ENCODE results near the gene CC2D2A. TPM values are rescaled to one million over a fixed set of nuclear protein-coding genes. Genes with fewer than 3 reads are reported as not detected.
A peak's percentile ranks its signal among the peaks of the same experiment; 100 is the strongest.

CC2D2A gene
- total RNA-seq: 10 to 100 TPM; 10.7 to 22.9 (median 14.9) TPM

DNA sequence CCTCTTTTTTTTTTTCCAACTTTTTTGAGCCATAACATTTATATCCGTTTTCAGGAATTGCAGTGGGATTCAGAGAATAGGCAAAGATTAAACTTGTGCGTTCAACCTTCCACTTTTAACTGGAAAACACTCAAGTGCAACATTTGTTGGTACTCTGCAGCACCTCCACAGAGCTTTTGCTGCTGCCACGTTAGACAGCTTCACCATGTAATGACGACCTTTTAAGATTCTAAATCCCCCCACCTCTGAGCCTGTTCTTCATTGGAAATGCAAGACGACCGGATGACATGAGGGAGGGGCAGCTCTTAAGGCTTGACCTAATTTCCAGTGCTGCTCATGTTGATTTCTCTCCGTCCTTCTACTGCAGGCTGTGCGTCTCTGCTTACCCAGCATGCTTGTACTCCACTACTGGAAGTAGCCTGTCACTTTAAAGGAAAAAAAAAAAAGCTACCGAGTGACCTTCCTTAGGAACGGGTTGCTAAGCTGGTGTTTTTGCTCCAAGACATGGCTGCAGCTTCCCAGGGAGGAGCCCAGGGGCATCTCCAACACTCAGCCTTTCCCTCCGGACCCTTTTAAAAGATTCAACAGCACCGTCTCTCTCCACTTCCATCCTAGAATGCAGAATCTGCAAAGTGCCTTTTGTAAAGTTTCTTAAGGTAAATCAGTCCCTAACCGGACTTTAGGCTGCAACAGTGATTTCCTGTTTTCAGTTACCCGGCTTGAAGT is at the start of gene CC2D2A:
CC2D2A (plus strand) TSS at position 481 of the 726 bp plus-strand sequence. CDS start 6,051 bp downstream, outside the sequence.
- intact Hi-C loops (cut with DNase I; ENCODE audit: low total_unique reads): no loop called here
- H3K4me3 ChIP-seq: peak within 1 kb of the TSS; percentile 51 to 66 (median 55)
- no peaks in the 10 kb centered on the region for H3K4me1 ChIP-seq
- H3K9me3 ChIP-seq: no peaks in the 10 kb centered on the region
- H3K36me3 ChIP-seq: no peaks in the 10 kb centered on the region
- no peak for DNase-seq (ENCODE audit: low spot score in 2 of 2)
- peak within 1 kb of the TSS; percentile 20 to 38 for H3K27ac ChIP-seq
- no peaks in the 10 kb centered on the region for H3K27me3 ChIP-seq
- TF ChIP-seq, protein P1, sequence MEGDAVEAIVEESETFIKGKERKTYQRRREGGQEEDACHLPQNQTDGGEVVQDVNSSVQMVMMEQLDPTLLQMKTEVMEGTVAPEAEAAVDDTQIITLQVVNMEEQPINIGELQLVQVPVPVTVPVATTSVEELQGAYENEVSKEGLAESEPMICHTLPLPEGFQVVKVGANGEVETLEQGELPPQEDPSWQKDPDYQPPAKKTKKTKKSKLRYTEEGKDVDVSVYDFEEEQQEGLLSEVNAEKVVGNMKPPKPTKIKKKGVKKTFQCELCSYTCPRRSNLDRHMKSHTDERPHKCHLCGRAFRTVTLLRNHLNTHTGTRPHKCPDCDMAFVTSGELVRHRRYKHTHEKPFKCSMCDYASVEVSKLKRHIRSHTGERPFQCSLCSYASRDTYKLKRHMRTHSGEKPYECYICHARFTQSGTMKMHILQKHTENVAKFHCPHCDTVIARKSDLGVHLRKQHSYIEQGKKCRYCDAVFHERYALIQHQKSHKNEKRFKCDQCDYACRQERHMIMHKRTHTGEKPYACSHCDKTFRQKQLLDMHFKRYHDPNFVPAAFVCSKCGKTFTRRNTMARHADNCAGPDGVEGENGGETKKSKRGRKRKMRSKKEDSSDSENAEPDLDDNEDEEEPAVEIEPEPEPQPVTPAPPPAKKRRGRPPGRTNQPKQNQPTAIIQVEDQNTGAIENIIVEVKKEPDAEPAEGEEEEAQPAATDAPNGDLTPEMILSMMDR (IDR thresholded peaks at IDR 0.05): no peak
- TF ChIP-seq POLR2AphosphoS5 (IDR thresholded peaks at IDR 0.05): no peak
- TF ChIP-seq POLR2A (IDR thresholded peaks at IDR 0.05): no peak

DNA sequence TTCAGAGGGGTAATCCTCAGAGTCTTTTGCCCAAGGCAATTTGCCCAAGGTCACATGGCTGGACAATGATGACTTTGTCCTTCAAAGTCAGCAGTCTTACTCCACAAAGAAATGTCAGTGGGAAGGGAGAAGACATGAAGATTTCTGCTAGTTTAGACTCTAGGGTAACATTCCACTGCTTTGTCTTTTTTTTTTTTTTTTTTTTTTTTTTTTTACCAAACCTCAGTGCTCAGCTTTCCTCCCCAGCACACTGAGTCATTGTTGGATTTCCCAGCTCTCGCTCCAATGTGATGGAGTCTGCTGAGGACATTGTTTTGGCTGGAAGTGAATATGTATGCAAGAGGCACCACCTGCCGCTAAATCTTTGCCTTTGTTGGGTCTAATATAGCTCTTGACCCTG is 49.0 kb upstream of the CC2D2A start:
- DNase-seq (ENCODE audit: low spot score in 2 of 2): no peak
- TF ChIP-seq POLR2A (IDR thresholded peaks at IDR 0.05): no peak
- TF ChIP-seq, protein P1 (IDR thresholded peaks at IDR 0.05): no peak
- no peak for TF ChIP-seq POLR2AphosphoS5 (IDR thresholded peaks at IDR 0.05)
- Histone ChIP-seq H3K4me1 (no peaks in the 10 kb centered on the region), H3K27ac (no peak overlapping the region), H3K36me3 (no peaks in the 10 kb centered on the region), H3K9me3 (no peaks in the 10 kb centered on the region), H3K27me3 (no peaks in the 10 kb centered on the region), H3K4me3 (no peak overlapping the region)
- intact Hi-C loops (cut with DNase I; ENCODE audit: low total_unique reads): no loop called here

DNA sequence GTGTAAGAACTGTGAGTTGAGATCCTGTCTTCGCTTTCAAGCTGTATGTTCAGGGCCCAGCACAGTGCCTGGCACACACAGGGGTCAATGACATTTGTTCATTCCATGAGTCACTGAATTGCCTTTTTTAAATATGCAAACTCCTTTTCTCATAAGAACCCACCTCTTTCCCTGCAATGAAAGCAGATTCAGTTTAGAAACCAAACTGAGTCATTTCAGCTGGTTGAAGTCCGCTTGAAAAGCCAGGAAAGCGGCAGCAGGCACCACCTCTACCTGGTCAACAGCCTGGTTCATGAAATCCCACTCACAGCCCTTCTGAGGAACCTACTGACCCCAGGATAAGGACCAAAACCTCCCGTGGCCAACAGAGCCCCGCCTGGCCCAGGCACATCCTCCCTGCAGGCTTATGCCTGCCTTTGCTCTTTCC is 46.4 kb upstream of the CC2D2A start:
- TF ChIP-seq POLR2AphosphoS5 (IDR thresholded peaks at IDR 0.05) (no peak), POLR2A (IDR thresholded peaks at IDR 0.05) (no peak)
- TF ChIP-seq, protein P1 (IDR thresholded peaks at IDR 0.05): no peak
- H3K27ac ChIP-seq: no peak overlapping the region
- no peaks in the 10 kb centered on the region for H3K27me3 ChIP-seq
- H3K9me3 ChIP-seq: no peaks in the 10 kb centered on the region
- no peaks in the 10 kb centered on the region for H3K36me3 ChIP-seq
- H3K4me1 ChIP-seq: no peaks in the 10 kb centered on the region
- intact Hi-C loops (cut with DNase I; ENCODE audit: low total_unique reads): no loop called here
- no peak for DNase-seq (ENCODE audit: low spot score in 2 of 2)
- H3K4me3 ChIP-seq: no peak overlapping the region

DNA sequence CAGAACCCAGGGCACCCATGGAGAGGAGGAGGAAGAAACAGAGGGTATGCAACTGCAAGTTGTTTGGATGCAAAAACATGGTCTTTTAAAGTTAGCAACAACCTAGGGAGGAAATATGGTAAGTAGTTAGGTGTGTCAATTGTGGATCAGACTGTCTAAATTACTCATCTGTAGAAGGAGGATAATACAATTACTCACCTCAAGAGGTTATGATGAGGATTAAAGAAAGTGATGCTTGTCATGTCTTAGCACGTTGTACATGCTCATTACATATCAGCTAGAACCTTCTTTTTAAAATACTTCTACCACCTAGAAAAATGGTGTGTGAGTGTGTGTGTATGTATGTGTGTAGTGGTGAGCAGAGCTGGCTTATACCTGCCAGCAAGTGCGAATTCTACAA is 44.2 kb upstream of the CC2D2A start:
- intact Hi-C loops (cut with DNase I; ENCODE audit: low total_unique reads): no loop called here
- H3K4me3 ChIP-seq: no peak overlapping the region
- no peaks in the 10 kb centered on the region for H3K9me3 ChIP-seq
- no peaks in the 10 kb centered on the region for H3K4me1 ChIP-seq
- no peak overlapping the region for H3K27ac ChIP-seq
- no peak for DNase-seq (ENCODE audit: low spot score in 2 of 2)
- TF ChIP-seq POLR2AphosphoS5 (IDR thresholded peaks at IDR 0.05) (no peak), POLR2A (IDR thresholded peaks at IDR 0.05) (no peak)
- TF ChIP-seq, protein P1 (IDR thresholded peaks at IDR 0.05): no peak
- H3K27me3 ChIP-seq: no peaks in the 10 kb centered on the region
- H3K36me3 ChIP-seq: no peaks in the 10 kb centered on the region

DNA sequence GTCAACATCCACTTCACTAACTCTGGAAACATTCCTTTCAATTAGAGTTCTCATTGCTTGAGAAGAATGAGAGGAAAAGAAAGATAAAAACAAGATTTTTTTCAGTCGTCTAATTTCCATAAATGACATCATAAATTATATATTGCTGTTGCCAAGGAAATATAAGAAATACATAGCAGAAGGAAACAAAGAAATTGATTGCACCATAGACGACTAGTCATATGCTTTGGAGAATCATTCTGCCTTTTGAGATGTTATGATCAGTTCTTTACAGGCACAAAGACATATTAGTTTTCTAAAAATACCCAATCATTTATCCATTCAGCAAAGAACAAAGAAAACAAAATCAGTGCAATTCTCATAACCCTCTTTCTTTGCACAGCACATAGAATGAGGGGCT is 42.5 kb upstream of the CC2D2A start:
- H3K36me3 ChIP-seq: no peaks in the 10 kb centered on the region
- intact Hi-C loops (cut with DNase I; ENCODE audit: low total_unique reads): no loop called here
- H3K4me3 ChIP-seq: no peak overlapping the region
- H3K27ac ChIP-seq: peak overlapping the region in 1 of 2 donors; percentile 27
- TF ChIP-seq POLR2A (IDR thresholded peaks at IDR 0.05): no peak
- TF ChIP-seq, protein P1 (IDR thresholded peaks at IDR 0.05): no peak
- no peak for TF ChIP-seq POLR2AphosphoS5 (IDR thresholded peaks at IDR 0.05)
- H3K27me3 ChIP-seq: no peaks in the 10 kb centered on the region
- no peak for DNase-seq (ENCODE audit: low spot score in 2 of 2)
- H3K4me1 ChIP-seq: no peaks in the 10 kb centered on the region
- H3K9me3 ChIP-seq: no peaks in the 10 kb centered on the region
